Right lobe of liver (tissue), 4 donors: Measurements from ENCODE around the gene RANBP17.

Experiments used
- CTCF ChIP-seq, 4 donors: fragments of 200-600 bp in 3 of 4; fragments of 450-650 bp in 1 of 4; IDR thresholded peaks; one replicate each; pipeline versions ENCODE4 v1.5.1 to v1.8.0; 2016 to 2022; ENCODE audit warnings: antibody characterized with exemption in 4 of 4, mild to moderate bottlenecking in 2 of 4
- POLR2A ChIP-seq: fragments of 450-650 bp; IDR thresholded peaks from one replicate; pipeline ENCODE4 v1.6.1; 2017; ENCODE audit warnings: antibody characterized with exemption, mild to moderate bottlenecking
- donor health status: DM: no; HTN: no; CAD: no.
- donor health status: DM: no; HTN: no; CAD: no.
- donor health status: DM: no; HTN: yes; CAD: no.

GRCh38 chr5:171158581-171158980 is 296.8 kb downstream of the RANBP17 start:
- TF ChIP-seq CTCF (IDR thresholded peaks at IDR 0.05) (no peak), POLR2A (no peak)
